SK-N-SH (cell line): ENCODE measurements around the gene CASKIN2. TPM values are rescaled to one million over a fixed set of nuclear protein-coding genes. Genes with fewer than 3 reads are reported as not detected.

Source experiments
- CTCF ChIA-PET: fragments of 300-600, 350-600 bp; formaldehyde crosslinking; extraction: SDS; loops from one replicate; lab custom pipeline; 2021; lab: Yijun Ruan, JAX
- POLR2A ChIA-PET: fragments of 350-600 bp; sonication (Branson Sonifier 250); formaldehyde crosslinking; extraction: SDS; loops from one replicate; lab custom pipeline; 2020; ENCODE audit warnings: antibody characterized with exemption, inconsistent platforms; lab: Yijun Ruan, JAX
- DNase-seq: peaks from one replicate; pipeline ENCODE4 v3.0.0; 2012
- H2AFZ ChIP-seq: fragments of 200-600 bp; sonication (generic); 2 replicates; pipeline ENCODE4 v1.8.1; 2016; ENCODE audit warnings: antibody characterized with exemption, mild to moderate bottlenecking, low read depth
- H3F3A ChIP-seq: fragments of 200-600 bp; sonication (generic); replicated peaks from 2 replicates; pipeline ENCODE3; 2016; ENCODE audit warnings: antibody characterized with exemption, mild to moderate bottlenecking; ENCODE audit not compliant: insufficient read depth
- H3K27ac ChIP-seq, 2 experiments: fragments of 200-500 bp in 1 of 2; fragments of 200-600 bp in 1 of 2; sonication (Bioruptor generic) in 1 of 2; sonication (generic), shearing (Covaris generic) in 1 of 2; 2 replicates each; pipeline versions ENCODE4 v1.5.1 to v1.6.1; 2014 to 2016; ENCODE audit warnings: low read depth in 2 of 2, inconsistent platforms in 1 of 2, low read length in 1 of 2, mild to moderate bottlenecking in 1 of 2, mixed read lengths in 1 of 2
- H3K27me3 ChIP-seq: fragments of 200-600 bp; sonication (generic), shearing (Covaris generic); 2 replicates; pipeline ENCODE4 v1.6.1; 2016; ENCODE audit warnings: mixed run types; ENCODE audit not compliant: insufficient read depth
- H3K36me3 ChIP-seq, 2 experiments: fragments of 200-500 bp in 1 of 2; fragments of 200-600 bp in 1 of 2; sonication (Bioruptor generic) in 1 of 2; sonication (generic) in 1 of 2; replicated peaks in 1 of 2; 2 replicates each; pipeline versions ENCODE3 to v1.5.1; 2014 to 2016; ENCODE audit warnings: low read length in 1 of 2, mild to moderate bottlenecking in 1 of 2; ENCODE audit not compliant: insufficient read depth in 2 of 2, control insufficient read depth in 1 of 2
- H3K4me1 ChIP-seq, 2 experiments: fragments of 200-500 bp in 1 of 2; fragments of 200-600 bp in 1 of 2; sonication (Bioruptor generic) in 1 of 2; sonication (generic), shearing (Covaris generic) in 1 of 2; 2 replicates each; pipeline versions ENCODE4 v1.5.1 to v1.6.1; 2014 to 2016; ENCODE audit warnings: low read depth in 1 of 2, low read length in 1 of 2, mixed run types in 1 of 2; ENCODE audit not compliant: insufficient read depth in 2 of 2, control insufficient read depth in 1 of 2
- H3K4me2 ChIP-seq: fragments of 200-600 bp; sonication (generic), shearing (Covaris generic); 2 replicates; pipeline ENCODE4 v1.6.1; 2017; ENCODE audit warnings: mixed run types
- H3K4me3 ChIP-seq, 2 experiments: fragments of 200-500 bp in 1 of 2; fragments of 200-600 bp in 1 of 2; sonication (Bioruptor generic) in 1 of 2; sonication (generic), shearing (Covaris generic) in 1 of 2; 2 replicates each; pipeline versions ENCODE4 v1.5.1 to v1.8.1; 2014 to 2016; ENCODE audit warnings: low read depth in 2 of 2, inconsistent platforms in 1 of 2, low read length in 1 of 2, mild to moderate bottlenecking in 1 of 2, mixed read lengths in 1 of 2, moderate library complexity in 1 of 2
- H3K79me2 ChIP-seq: fragments of 200-600 bp; sonication (generic); 2 replicates; pipeline ENCODE4 v1.8.1; 2017; ENCODE audit warnings: mild to moderate bottlenecking; ENCODE audit not compliant: insufficient read depth
- H3K9ac ChIP-seq: fragments of 200-600 bp; sonication (generic); 2 replicates; pipeline ENCODE4 v1.6.1; 2017; ENCODE audit warnings: mixed run types
- H3K9me2 ChIP-seq: fragments of 200-600 bp; sonication (generic); 2 replicates; pipeline ENCODE4 v1.6.1; 2017; ENCODE audit warnings: mixed run types
- H3K9me3 ChIP-seq: fragments of 200-600 bp; sonication (generic); 2 replicates; pipeline ENCODE4 v1.6.1; 2017; ENCODE audit warnings: mixed run types, mild to moderate bottlenecking, moderate library complexity
- H4K20me1 ChIP-seq: fragments of 200-600 bp; sonication (generic); 2 replicates; pipeline ENCODE4 v1.6.1; 2017; ENCODE audit warnings: mild to moderate bottlenecking, mixed run types; ENCODE audit not compliant: insufficient read depth
- FOSL2 ChIP-seq: IDR thresholded peaks from 2 replicates; pipeline ENCODE4 v1.4.0; 2012; ENCODE audit warnings: low read depth, mild to moderate bottlenecking, moderate library complexity, borderline replicate concordance
- FOXJ3 ChIP-seq: sonication (generic); formaldehyde crosslinking; IDR thresholded peaks from 2 replicates; pipeline ENCODE4 v1.5.1; 2020; ENCODE audit warnings: mild to moderate bottlenecking, missing genetic modification reagents
- JUND ChIP-seq: IDR thresholded peaks from 2 replicates; pipeline ENCODE4 v1.4.0; 2012
- MXI1 ChIP-seq: IDR thresholded peaks from 2 replicates; pipeline ENCODE4 v1.6.1; 2012; ENCODE audit warnings: mild to moderate bottlenecking, low read depth, low read length, improper control_type of control experiment
- NFIC ChIP-seq: IDR thresholded peaks from 2 replicates; pipeline ENCODE4 v1.4.0; 2012; ENCODE audit warnings: borderline replicate concordance
- NRF1 ChIP-seq: IDR thresholded peaks from 2 replicates; pipeline ENCODE4 v1.6.1; 2012; ENCODE audit warnings: low read depth, mild to moderate bottlenecking, low read length
- POLR2AphosphoS5 ChIP-seq: IDR thresholded peaks from 2 replicates; pipeline ENCODE4 v1.6.1; 2012; ENCODE audit warnings: low read depth, low read length
- RAD21 ChIP-seq: IDR thresholded peaks from 2 replicates; pipeline ENCODE4 v1.6.1; 2012; ENCODE audit warnings: mild to moderate bottlenecking, low read length
- SIN3A ChIP-seq: IDR thresholded peaks from 2 replicates; pipeline ENCODE4 v1.6.1; 2012; ENCODE audit warnings: low read depth, mild to moderate bottlenecking, low read length, moderate library complexity, borderline replicate concordance
- TAF1 ChIP-seq: IDR thresholded peaks from 2 replicates; pipeline ENCODE4 v1.6.1; 2012; ENCODE audit warnings: low read depth, mild to moderate bottlenecking, low read length, moderate library complexity, borderline replicate concordance
- TEAD4 ChIP-seq: IDR thresholded peaks from 2 replicates; pipeline ENCODE4 v1.4.0; 2012; ENCODE audit warnings: mild to moderate bottlenecking, borderline replicate concordance; ENCODE audit not compliant: insufficient read depth
- USF1 ChIP-seq: IDR thresholded peaks from 2 replicates; pipeline ENCODE4 v1.4.0; 2012; ENCODE audit warnings: low read depth, borderline replicate concordance
- WGBS: methylation state at CpG from one replicate; pipeline ENCODE4 v1.1.6; 2017; ENCODE audit warnings: low lambda C conversion rate; 5-methylcytosine and 5-hydroxymethylcytosine counted together
- polyA plus RNA-seq, 3 experiments: library from polyadenylated mRNA; depleted of rRNA; stranded (reverse); fragments of >200 nt; gene quantifications; 2 replicates each; pipeline ENCODE4 v1.2.3, GENCODE V29; 2012
- TF ChIP-seq, protein P1 (sequence below): IDR thresholded peaks from 2 replicates; pipeline ENCODE4 v1.6.1; 2012; ENCODE audit warnings: mild to moderate bottlenecking, low read depth, low read length, moderate library complexity
- TF ChIP-seq, protein P2 (sequence below): IDR thresholded peaks from 2 replicates; pipeline ENCODE4 v1.4.0; 2012; ENCODE audit warnings: low read depth

Gene CASKIN2
- polyA plus RNA-seq, 1 of the 3 experiments (the other 2 are of a cell fraction), result 6.5 TPM

DNA sequence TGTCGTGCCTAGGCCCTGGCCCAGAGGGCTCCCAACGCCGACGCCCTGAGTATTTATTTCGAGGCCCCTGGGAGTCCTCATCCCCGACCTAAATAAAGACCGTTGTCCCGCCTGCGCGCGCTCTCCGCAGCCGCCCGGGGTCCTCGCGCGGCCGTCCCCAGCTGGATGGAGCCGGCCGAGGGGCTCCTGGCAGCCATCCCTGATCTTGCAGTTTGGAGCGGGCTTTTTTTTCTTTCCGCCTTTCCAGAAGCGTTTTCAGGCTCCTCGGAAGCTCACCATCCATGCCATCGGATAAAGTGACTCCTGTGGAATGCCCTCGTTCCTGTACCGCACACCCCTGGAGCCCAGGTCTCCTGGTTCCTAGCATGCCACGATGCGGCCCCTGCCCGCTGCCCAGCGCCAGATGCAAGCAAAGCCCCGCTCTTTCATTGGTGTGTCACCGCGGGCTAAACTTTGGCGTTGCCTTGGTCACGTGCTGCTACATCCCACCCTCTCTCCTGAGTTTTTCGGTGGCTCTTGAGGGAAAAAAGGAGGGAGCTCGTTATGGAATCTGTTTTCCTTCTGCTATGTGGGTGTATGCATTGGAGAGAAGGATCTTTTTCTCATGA lies 58.2 kb downstream of the CASKIN2 start:
- Histone ChIP-seq H3K9ac (peak overlapping the region; percentile 92), H3K79me2 (peaks cover 42% of the 10 kb centered on the region), H3K9me3 (no peaks in the 10 kb centered on the region), H3K27me3 (no peaks in the 10 kb centered on the region), H3K4me2 (peak overlapping the region; percentile 95), H3K27ac (peak overlapping the region; percentile 89 to 90), H3K4me3 (peak overlapping the region; percentile 74 to 82), H4K20me1 (no peaks in the 10 kb centered on the region), H3K4me1 (peaks cover 0 to 15% of the 10 kb centered on the region in 2 experiments; a peak in 3 of 4 replicates), H2AFZ (peak overlapping the region; percentile 84), H3F3A (no peaks in the 10 kb centered on the region), H3K9me2 (no peaks in the 10 kb centered on the region), H3K36me3 (no peaks in the 10 kb centered on the region)
- TF ChIP-seq RAD21 (no peak), USF1 (peak; percentile 94), NFIC (no peak), JUND (no peak), TEAD4 (no peak), POLR2AphosphoS5 (peak; percentile 74), SIN3A (peak; percentile 40; the same call in 1 of the 2 replicates), MXI1 (peak; percentile 91; the same call in 1 of the 2 replicates), FOSL2 (no peak), FOXJ3 (CRISPR knock-in tag) (no peak), TAF1 (peak; percentile 30; the same call in 1 of the 2 replicates), NRF1 (no peak)
- TF ChIP-seq, protein P1, sequence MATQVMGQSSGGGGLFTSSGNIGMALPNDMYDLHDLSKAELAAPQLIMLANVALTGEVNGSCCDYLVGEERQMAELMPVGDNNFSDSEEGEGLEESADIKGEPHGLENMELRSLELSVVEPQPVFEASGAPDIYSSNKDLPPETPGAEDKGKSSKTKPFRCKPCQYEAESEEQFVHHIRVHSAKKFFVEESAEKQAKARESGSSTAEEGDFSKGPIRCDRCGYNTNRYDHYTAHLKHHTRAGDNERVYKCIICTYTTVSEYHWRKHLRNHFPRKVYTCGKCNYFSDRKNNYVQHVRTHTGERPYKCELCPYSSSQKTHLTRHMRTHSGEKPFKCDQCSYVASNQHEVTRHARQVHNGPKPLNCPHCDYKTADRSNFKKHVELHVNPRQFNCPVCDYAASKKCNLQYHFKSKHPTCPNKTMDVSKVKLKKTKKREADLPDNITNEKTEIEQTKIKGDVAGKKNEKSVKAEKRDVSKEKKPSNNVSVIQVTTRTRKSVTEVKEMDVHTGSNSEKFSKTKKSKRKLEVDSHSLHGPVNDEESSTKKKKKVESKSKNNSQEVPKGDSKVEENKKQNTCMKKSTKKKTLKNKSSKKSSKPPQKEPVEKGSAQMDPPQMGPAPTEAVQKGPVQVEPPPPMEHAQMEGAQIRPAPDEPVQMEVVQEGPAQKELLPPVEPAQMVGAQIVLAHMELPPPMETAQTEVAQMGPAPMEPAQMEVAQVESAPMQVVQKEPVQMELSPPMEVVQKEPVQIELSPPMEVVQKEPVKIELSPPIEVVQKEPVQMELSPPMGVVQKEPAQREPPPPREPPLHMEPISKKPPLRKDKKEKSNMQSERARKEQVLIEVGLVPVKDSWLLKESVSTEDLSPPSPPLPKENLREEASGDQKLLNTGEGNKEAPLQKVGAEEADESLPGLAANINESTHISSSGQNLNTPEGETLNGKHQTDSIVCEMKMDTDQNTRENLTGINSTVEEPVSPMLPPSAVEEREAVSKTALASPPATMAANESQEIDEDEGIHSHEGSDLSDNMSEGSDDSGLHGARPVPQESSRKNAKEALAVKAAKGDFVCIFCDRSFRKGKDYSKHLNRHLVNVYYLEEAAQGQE, result peak; percentile 49; the same call in 1 of the 2 replicates
- TF ChIP-seq, protein P2, sequence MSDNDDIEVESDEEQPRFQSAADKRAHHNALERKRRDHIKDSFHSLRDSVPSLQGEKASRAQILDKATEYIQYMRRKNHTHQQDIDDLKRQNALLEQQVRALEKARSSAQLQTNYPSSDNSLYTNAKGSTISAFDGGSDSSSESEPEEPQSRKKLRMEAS, result peak; percentile 95
- POLR2A ChIA-PET, result interaction anchor here (0.9 to 1.6 kb wide), 9 partner anchors 10 to 196 kb away, joined by 3 to 15 read pairs (median 4); partner anchors contain the start of genes GGA3, LLGL2, MRPS7 and TSEN54
- 2% methylated on average over 31 of the region's 38 CpGs for WGBS
- DNase-seq, result peak; percentile 86
- CTCF ChIA-PET, result interaction anchor here (0.8 to 2.4 kb wide), 14 partner anchors 10 to 293 kb away, joined by 3 to 13 read pairs (median 4); partner anchors contain the start of genes MIF4GD and TSEN54
